Testis (tissue), 5 donors: ENCODE data around the gene CTSE. TPM values are rescaled to one million over a fixed set of nuclear protein-coding genes. Genes with fewer than 3 reads are reported as not detected.

Experiments
- DNase-seq: peaks from one replicate; pipeline ENCODE4 v3.0.0-alpha.2; 2019
- H3K27ac ChIP-seq, 2 donors: fragments of 200-600 bp; sonication (generic); one replicate each; pipeline ENCODE4 v1.5.1; 2019
- H3K27me3 ChIP-seq: fragments of 200-600 bp; sonication (generic); one replicate; pipeline ENCODE4 v1.5.1; 2019
- H3K36me3 ChIP-seq: fragments of 200-600 bp; sonication (generic); one replicate; pipeline ENCODE4 v1.5.1; 2017; ENCODE audit warnings: low read depth; ENCODE audit errors: missing control alignments
- H3K4me1 ChIP-seq: fragments of 200-600 bp; sonication (generic); one replicate; pipeline ENCODE4 v1.5.1; 2019
- H3K4me3 ChIP-seq, 2 donors: fragments of 200-600 bp; sonication (generic); one replicate each; pipeline ENCODE4 v1.5.1; 2017 to 2019
- H3K9me3 ChIP-seq: fragments of 200-600 bp; sonication (generic); one replicate; pipeline ENCODE4 v1.5.1; 2017
- CTCF ChIP-seq, 3 experiments: fragments of 450-650 bp in 2 of 3; fragments of 200-600 bp in 1 of 3; sonication (generic) in 1 of 3; IDR thresholded peaks; one replicate each; pipeline ENCODE4 v1.5.1; 2016 to 2019; ENCODE audit warnings: antibody characterized with exemption in 3 of 3, mild to moderate bottlenecking in 2 of 3, moderate library complexity in 1 of 3
- POLR2A ChIP-seq: fragments of 450-650 bp; IDR thresholded peaks from one replicate; pipeline ENCODE4 v1.6.1; 2017; ENCODE audit warnings: antibody characterized with exemption, mild to moderate bottlenecking, moderate library complexity
- WGBS, 2 donors: methylation state at CpG; one replicate each; pipeline ENCODE4 v1.1.5; 2018; 5-methylcytosine and 5-hydroxymethylcytosine counted together
- intact Hi-C: fragments of 100-400 bp; cut with DNase I; formaldehyde crosslinking; loops from one replicate; pipeline ENCODE4 v1.15.1; 2023; ENCODE audit warnings: low total_unique reads
- long read RNA-seq, 2 donors: transcript quantifications; one replicate each; lab custom pipeline, GENCODE V29; 2026
- polyA plus RNA-seq: library from polyadenylated mRNA; stranded (reverse); fragments of 350-450 nt; fragmentation: Illumina TruSeq; extraction: RNeasy Lipid Tissue Mini Kit (QIAGEN cat#74804); gene quantifications from one replicate; pipeline ENCODE4 v1.2.3, GENCODE V29; 2014; ENCODE audit warnings: low read depth, low replicate concordance; ENCODE audit not compliant: insufficient read depth
- total RNA-seq, 2 donors: library from RNA; depleted of rRNA; stranded (reverse); fragments of >200 nt; gene quantifications; one replicate each; pipeline ENCODE4 v1.2.3, GENCODE V29; 2016

CTSE gene
- under 1 TPM in 1 of 2 donors, not detected in 1; 0.16 TPM for total RNA-seq
- 0.98 TPM for polyA plus RNA-seq
- long read RNA-seq, donor 1, partial matches to known transcripts = 0 of 1 reads
- long read RNA-seq, donor 1, other reads (novel, unspliced or antisense) = 0 of 1 reads
- long read RNA-seq, donor 2, partial matches to known transcripts = 0 of 1 reads
- long read RNA-seq, donor 2, other reads (novel, unspliced or antisense) = 0 of 1 reads

- WGBS, 2 donors = 91 to 97% methylated on average over 11 of the region's 11 CpGs
- intact Hi-C loops = no loop called here
Observed at GRCh38 chr1:206023695-206024094, at the start of gene CTSE. Gene CTSE (minus strand): TSS chr1:206023895. CDS start chr1:206023791, 104 bp downstream.

GRCh38 chr1:206070627-206071304 is 47.1 kb upstream of the CTSE start:
- no peak overlapping the region for H3K27ac ChIP-seq
- TF ChIP-seq POLR2A (no peak), CTCF (IDR thresholded peaks at IDR 0.05) (no peak)
- 70 to 79% methylated on average over 9 of the region's 9 CpGs for WGBS, 2 donors
- H3K4me1 ChIP-seq = no peaks in the 10 kb centered on the region
- no peaks in the 10 kb centered on the region for H3K36me3 ChIP-seq
- intact Hi-C loops = no loop called here
- DNase-seq = no peak
- no peaks in the 10 kb centered on the region for H3K9me3 ChIP-seq
- no peaks in the 10 kb centered on the region for H3K27me3 ChIP-seq
- H3K4me3 ChIP-seq = no peak overlapping the region

More at GRCh38 chr1:206023695-206024094, at the start of gene CTSE:
- Histone ChIP-seq H3K4me3 (no peak within 1 kb of the TSS), H3K36me3 (no peaks in the 10 kb centered on the region), H3K27ac (no peak within 1 kb of the TSS), H3K9me3 (no peaks in the 10 kb centered on the region), H3K27me3 (no peaks in the 10 kb centered on the region), H3K4me1 (no peaks in the 10 kb centered on the region)
- DNase-seq = no peak
- no peak for TF ChIP-seq POLR2A
- no peak for TF ChIP-seq CTCF (IDR thresholded peaks at IDR 0.05)

- no peaks in the 10 kb centered on the region for H3K4me1 ChIP-seq
- no peaks in the 10 kb centered on the region for H3K27me3 ChIP-seq
- no peak overlapping the region for H3K4me3 ChIP-seq
- H3K36me3 ChIP-seq = no peaks in the 10 kb centered on the region
- TF ChIP-seq POLR2A (no peak), CTCF (IDR thresholded peaks at IDR 0.05) (no peak)
- no peak for DNase-seq
- no peak overlapping the region for H3K27ac ChIP-seq
- intact Hi-C loops = no loop called here
- no peaks in the 10 kb centered on the region for H3K9me3 ChIP-seq
- 35 to 39% methylated on average over 1 of the region's 1 CpG for WGBS, 2 donors
Observed at GRCh38 chr1:206068314-206068713, 44.6 kb upstream of the CTSE start.

GRCh38 chr1:206067486-206068227 is 44.0 kb upstream of the CTSE start:
- Histone ChIP-seq H3K9me3 (no peaks in the 10 kb centered on the region), H3K4me3 (no peak overlapping the region), H3K36me3 (no peaks in the 10 kb centered on the region), H3K4me1 (no peaks in the 10 kb centered on the region), H3K27ac (no peak overlapping the region), H3K27me3 (no peaks in the 10 kb centered on the region)
- no peak for DNase-seq
- no peak for TF ChIP-seq POLR2A
- no peak for TF ChIP-seq CTCF (IDR thresholded peaks at IDR 0.05)
- WGBS, 2 donors = 56 to 61% methylated on average over 8 of the region's 8 CpGs
- intact Hi-C loops = no loop called here
